Osteocyte (in vitro differentiated cells): ENCODE data around the gene NELL2. TPM values are rescaled to one million over a fixed set of nuclear protein-coding genes. Genes with fewer than 3 reads are reported as not detected.

ENCODE experiments used
- DNase-seq: peaks from one replicate; pipeline ENCODE4 v3.0.0; 2021; ENCODE audit warnings: mixed read lengths; ENCODE audit not compliant: unreplicated experiment; ENCODE audit errors: extremely low spot score
- H3K27ac Mint-ChIP-seq: one replicate; pipeline ENCODE4 v1.8.0; 2021; ENCODE audit warnings: mild to moderate bottlenecking, mixed read lengths; ENCODE audit not compliant: unreplicated experiment
- H3K27me3 Mint-ChIP-seq: one replicate; pipeline ENCODE4 v1.8.0; 2021; ENCODE audit warnings: mixed read lengths; ENCODE audit not compliant: unreplicated experiment
- H3K36me3 Mint-ChIP-seq: one replicate; pipeline ENCODE4 v1.8.0; 2021; ENCODE audit warnings: mixed read lengths; ENCODE audit not compliant: unreplicated experiment
- H3K4me1 Mint-ChIP-seq: one replicate; pipeline ENCODE4 v1.8.0; 2021; ENCODE audit warnings: mixed read lengths; ENCODE audit not compliant: unreplicated experiment
- H3K4me3 Mint-ChIP-seq: one replicate; pipeline ENCODE4 v1.8.0; 2021; ENCODE audit warnings: mild to moderate bottlenecking, moderate library complexity, mixed read lengths; ENCODE audit not compliant: unreplicated experiment
- H3K9me3 Mint-ChIP-seq: one replicate; pipeline ENCODE4 v1.8.0; 2021; ENCODE audit warnings: mixed read lengths; ENCODE audit not compliant: unreplicated experiment
- CTCF ChIP-seq: fragments of 200-600 bp; sonication (generic); IDR thresholded peaks from 2 replicates; pipeline ENCODE4 v1.5.0; 2021; ENCODE audit warnings: antibody characterized with exemption, mild to moderate bottlenecking, moderate library complexity
- total RNA-seq: library from RNA; stranded (reverse); gene quantifications from 2 replicates; pipeline ENCODE4 v1.2.1, GENCODE V29; 2021

Gene NELL2
- total RNA-seq, 1 donor from 2014 or later = not detected

GRCh38 chr12:44497044-44497443, 379.1 kb downstream of the NELL2 start:
- TF ChIP-seq CTCF = no peak
- no peak overlapping the region for H3K27ac Mint-ChIP-seq
- no peaks in the 10 kb centered on the region for H3K4me1 Mint-ChIP-seq
- no peaks in the 10 kb centered on the region for H3K36me3 Mint-ChIP-seq
- H3K9me3 Mint-ChIP-seq = no peaks in the 10 kb centered on the region
- H3K4me3 Mint-ChIP-seq = no peak overlapping the region
- DNase-seq = no peak
- no peaks in the 10 kb centered on the region for H3K27me3 Mint-ChIP-seq

- no peaks in the 10 kb centered on the region for H3K27me3 Mint-ChIP-seq
- H3K9me3 Mint-ChIP-seq = no peaks in the 10 kb centered on the region
- DNase-seq = no peak
- no peak overlapping the region for H3K4me3 Mint-ChIP-seq
- no peak overlapping the region for H3K27ac Mint-ChIP-seq
- TF ChIP-seq CTCF = no peak
- H3K36me3 Mint-ChIP-seq = no peaks in the 10 kb centered on the region
- no peaks in the 10 kb centered on the region for H3K4me1 Mint-ChIP-seq
Observed at GRCh38 chr12:44490181-44490580, 385.9 kb downstream of the NELL2 start.

GRCh38 chr12:44488180-44488579, 387.9 kb downstream of the NELL2 start:
- no peak overlapping the region for H3K4me3 Mint-ChIP-seq
- no peaks in the 10 kb centered on the region for H3K27me3 Mint-ChIP-seq
- no peak for TF ChIP-seq CTCF
- H3K36me3 Mint-ChIP-seq = no peaks in the 10 kb centered on the region
- H3K9me3 Mint-ChIP-seq = peaks cover 7% of the 10 kb centered on the region
- H3K27ac Mint-ChIP-seq = no peak overlapping the region
- no peak for DNase-seq
- no peaks in the 10 kb centered on the region for H3K4me1 Mint-ChIP-seq

- Mint-ChIP-seq H3K27me3 (no peaks in the 10 kb centered on the region), H3K27ac (no peak overlapping the region), H3K4me1 (no peaks in the 10 kb centered on the region), H3K9me3 (peaks cover 10% of the 10 kb centered on the region), H3K4me3 (no peak overlapping the region), H3K36me3 (no peaks in the 10 kb centered on the region)
- TF ChIP-seq CTCF = no peak
- no peak for DNase-seq
Observed at GRCh38 chr12:44484862-44485261, 391.3 kb downstream of the NELL2 start.

GRCh38 chr12:44477331-44477980, 398.7 kb downstream of the NELL2 start:
- no peak for DNase-seq
- no peaks in the 10 kb centered on the region for H3K4me1 Mint-ChIP-seq
- H3K9me3 Mint-ChIP-seq = peaks cover 4% of the 10 kb centered on the region
- no peak overlapping the region for H3K27ac Mint-ChIP-seq
- no peak overlapping the region for H3K4me3 Mint-ChIP-seq
- TF ChIP-seq CTCF = no peak
- no peaks in the 10 kb centered on the region for H3K27me3 Mint-ChIP-seq
- H3K36me3 Mint-ChIP-seq = no peaks in the 10 kb centered on the region
